ENCODE results near the gene CACNA1H. TPM values are rescaled to one million over a fixed set of nuclear protein-coding genes. Genes with fewer than 3 reads are reported as not detected.
"Not testable (repeated sequence)": the region's sequence is repeated elsewhere in the genome, so short reads cannot be mapped to it uniquely, and the experiment has no call there.

CACNA1H gene
- total and polyA plus RNA-seq, 7 donors = 0.46 to 181 (median 37.0) TPM

GRCh38 chr16:1197237-1197866 lies 44.4 kb downstream of the CACNA1H start:
- Histone ChIP-seq H3K4me3 (no peak overlapping the region), H3K4me1 (peaks cover 0 to 31% (median 26%) of the 10 kb centered on the region in 4 donors), H3K36me3 (peaks cover 11 to 48% (median 31%) of the 10 kb centered on the region in 4 donors), H3K9me3 (no peaks in the 10 kb centered on the region), H3K27me3 (no peaks in the 10 kb centered on the region), H3K27ac (peak overlapping the region in 3 of 4 donors; percentile 57 to 90 (median 83))
- intact Hi-C loops (cut with DNase I) = no loop called here
- DNase-seq = no peak
- TF ChIP-seq POLR2AphosphoS5 (IDR thresholded peaks at IDR 0.05) = no peak
- 42 to 67% methylated on average over 19 of the region's 19 CpGs for WGBS, 2 donors

GRCh38 chr16:1198194-1198593 lies 45.3 kb downstream of the CACNA1H start:
- TF ChIP-seq POLR2A (IDR thresholded peaks at IDR 0.05) (no peak), EP300 (IDR thresholded peaks at IDR 0.05) (no peak), CTCF (IDR thresholded peaks at IDR 0.05) (no peak), POLR2AphosphoS5 (IDR thresholded peaks at IDR 0.05) (no peak)
- Histone ChIP-seq H3K27me3 (no peaks in the 10 kb centered on the region), H3K4me3 (no peak overlapping the region), H3K36me3 (peaks cover 14 to 56% (median 38%) of the 10 kb centered on the region in 4 donors), H3K9me3 (no peaks in the 10 kb centered on the region), H3K4me1 (peaks cover 0 to 23% (median 17%) of the 10 kb centered on the region in 4 donors), H3K27ac (peak overlapping the region in 3 of 4 donors; percentile 57 to 90 (median 83))
- intact Hi-C loops (cut with DNase I) = no loop called here
- DNase-seq = no peak
- WGBS, 2 donors = 84 to 86% methylated on average over 18 of the region's 18 CpGs

GRCh38 chr16:1198671-1199346 lies 45.9 kb downstream of the CACNA1H start:
- H3K4me3 ChIP-seq; DNase-seq; H3K27me3 ChIP-seq; H3K9me3 ChIP-seq; intact Hi-C loops (cut with DNase I): not testable (repeated sequence)
- WGBS, 2 donors = 89 to 91% methylated on average over 44 of the region's 44 CpGs
- Histone ChIP-seq H3K27ac (peak overlapping the region in 2 of 4 donors; percentile 57 to 90), H3K4me1 (peaks cover 0 to 16% (median 11%) of the 10 kb centered on the region in 4 donors), H3K36me3 (peaks cover 20 to 63% (median 44%) of the 10 kb centered on the region in 4 donors)

GRCh38 chr16:1199347-1200013 lies 46.6 kb downstream of the CACNA1H start:
- Histone ChIP-seq H3K9me3 (no peaks in the 10 kb centered on the region), H3K36me3 (peaks cover 25 to 69% (median 51%) of the 10 kb centered on the region in 4 donors), H3K27ac (peak overlapping the region in 3 of 4 donors; percentile 34 to 50 (median 40)), H3K4me1 (peaks cover 0 to 10% (median 5%) of the 10 kb centered on the region in 4 donors), H3K4me3 (no peak overlapping the region), H3K27me3 (no peaks in the 10 kb centered on the region)
- DNase-seq = no peak
- intact Hi-C loops (cut with DNase I) = no loop called here
- WGBS, 2 donors = 79 to 86% methylated on average over 15 of the region's 19 CpGs
- no peak for TF ChIP-seq CTCF (IDR thresholded peaks at IDR 0.05)

DNA sequence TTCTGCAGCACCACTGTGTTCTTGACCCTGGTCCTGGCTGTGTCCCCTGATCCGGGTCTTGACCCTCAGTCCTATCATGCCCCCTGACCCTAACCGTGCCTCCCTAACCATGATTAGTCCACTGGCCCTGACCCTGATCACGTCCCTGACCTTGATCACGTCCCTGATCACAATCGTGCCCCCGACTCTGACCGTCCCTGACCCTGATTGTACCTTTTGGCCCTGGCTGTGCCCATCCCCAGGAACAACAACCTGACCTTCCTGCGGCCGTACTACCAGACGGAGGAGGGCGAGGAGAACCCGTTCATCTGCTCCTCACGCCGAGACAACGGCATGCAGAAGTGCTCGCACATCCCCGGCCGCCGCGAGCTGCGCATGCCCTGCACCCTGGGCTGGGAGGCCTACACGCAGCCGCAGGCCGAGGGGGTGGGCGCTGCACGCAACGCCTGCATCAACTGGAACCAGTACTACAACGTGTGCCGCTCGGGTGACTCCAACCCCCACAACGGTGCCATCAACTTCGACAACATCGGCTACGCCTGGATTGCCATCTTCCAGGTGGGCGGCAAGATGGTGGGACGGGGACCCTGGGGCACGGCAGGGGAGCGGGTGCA lies 47.2 kb downstream of the CACNA1H start:
- peak overlapping the region in 3 of 4 donors; percentile 34 to 50 (median 40) for H3K27ac ChIP-seq
- H3K9me3 ChIP-seq = no peaks in the 10 kb centered on the region
- H3K4me3 ChIP-seq = no peak overlapping the region
- peaks cover 0 to 3% (median 0%) of the 10 kb centered on the region in 4 donors for H3K4me1 ChIP-seq
- no peaks in the 10 kb centered on the region for H3K27me3 ChIP-seq
- TF ChIP-seq POLR2AphosphoS5 (IDR thresholded peaks at IDR 0.05) (no peak), EP300 (IDR thresholded peaks at IDR 0.05) (no peak), POLR2A (IDR thresholded peaks at IDR 0.05) (no peak)
- intact Hi-C loops (cut with DNase I) = no loop called here
- 94 to 95% methylated on average over 38 of the region's 38 CpGs for WGBS, 2 donors
- peaks cover 25 to 73% (median 53%) of the 10 kb centered on the region in 4 donors for H3K36me3 ChIP-seq
- DNase-seq = no peak

- H3K4me3 ChIP-seq = no peak overlapping the region
- no peak overlapping the region for H3K27ac ChIP-seq
- no peak for DNase-seq
- no peaks in the 10 kb centered on the region for H3K9me3 ChIP-seq
- no peaks in the 10 kb centered on the region for H3K27me3 ChIP-seq
- WGBS, 2 donors = 89 to 93% methylated on average over 25 of the region's 25 CpGs
- intact Hi-C loops (cut with DNase I) = no loop called here
- TF ChIP-seq POLR2AphosphoS5 (IDR thresholded peaks at IDR 0.05) (no peak), EP300 (IDR thresholded peaks at IDR 0.05) (no peak), CTCF (IDR thresholded peaks at IDR 0.05) (no peak), POLR2A (IDR thresholded peaks at IDR 0.05) (no peak)
- no peaks in the 10 kb centered on the region for H3K4me1 ChIP-seq
- peaks cover 34 to 78% (median 60%) of the 10 kb centered on the region in 4 donors for H3K36me3 ChIP-seq
Observed at GRCh38 chr16:1201444-1201843, 48.5 kb downstream of the CACNA1H start.
